Activated T-cell treated with anti-CD3 and anti-CD28 coated beads, Interleukin-2, amount 50 U/mL, for 72 hours (primary cell): ENCODE data around the gene ARMC3. TPM values are rescaled to one million over a fixed set of nuclear protein-coding genes. Genes with fewer than 3 reads are reported as not detected.

Experiments
- ATAC-seq, 2 donors: fragments of 150-1000 bp; cut with Tn5 transposase; replicated peaks in 1 of 2; 2 replicates each; pipeline ENCODE4 v1.10.0; 2021; ENCODE audit warnings: moderate library complexity in 2 of 2, mild to moderate bottlenecking in 1 of 2
- DNase-seq, 2 donors: peaks; one replicate each; pipeline ENCODE4 v3.0.0; 2021 to 2022; ENCODE audit warnings: mixed read lengths in 1 of 2
- H3K27ac Mint-ChIP-seq: one replicate; pipeline ENCODE4 v1.8.0; 2022; ENCODE audit warnings: mild to moderate bottlenecking, moderate library complexity, mixed read lengths
- H3K27me3 Mint-ChIP-seq: one replicate; pipeline ENCODE4 v1.8.0; 2022; ENCODE audit warnings: low read depth, mixed read lengths
- H3K36me3 Mint-ChIP-seq, 2 donors: one replicate each; pipeline ENCODE4 v1.8.0; 2022; ENCODE audit warnings: mixed read lengths in 2 of 2, mild to moderate bottlenecking in 1 of 2; ENCODE audit not compliant: insufficient read depth in 2 of 2
- H3K4me1 Mint-ChIP-seq: one replicate; pipeline ENCODE4 v1.8.0; 2022; ENCODE audit warnings: low read depth, mixed read lengths
- H3K4me3 Mint-ChIP-seq, 2 donors: one replicate each; pipeline ENCODE4 v1.8.0; 2022; ENCODE audit warnings: mild to moderate bottlenecking in 2 of 2, mixed read lengths in 2 of 2, moderate library complexity in 2 of 2
- H3K9me3 Mint-ChIP-seq, 2 donors: one replicate each; pipeline ENCODE4 v1.8.0; 2022; ENCODE audit warnings: mixed read lengths in 2 of 2
- total RNA-seq, 2 donors: library from RNA; stranded (reverse); gene quantifications; one replicate each; pipeline ENCODE4 v1.2.3, GENCODE V29; 2022

ARMC3 gene
- total RNA-seq, 2 donors from 2014 or later, result not detected

- H3K27me3 Mint-ChIP-seq, result peaks cover 67% of the 10 kb centered on the region
- no peak overlapping the region for H3K4me3 Mint-ChIP-seq
- no peak overlapping the region for H3K27ac Mint-ChIP-seq
- no peaks in the 10 kb centered on the region for H3K4me1 Mint-ChIP-seq
- ATAC-seq (no peak), DNase-seq (no peak)
- peaks cover 0 to 2% of the 10 kb centered on the region in 2 donors for H3K36me3 Mint-ChIP-seq
- peaks cover 0 to 2% of the 10 kb centered on the region in 2 donors for H3K9me3 Mint-ChIP-seq
Measured at GRCh38 chr10:23081221-23081750, 153.4 kb downstream of the ARMC3 start.

GRCh38 chr10:23081891-23082290 lies 154.0 kb downstream of the ARMC3 start:
- Mint-ChIP-seq H3K9me3 (peaks cover 0 to 2% of the 10 kb centered on the region in 2 donors), H3K4me3 (no peak overlapping the region), H3K36me3 (peaks cover 0 to 2% of the 10 kb centered on the region in 2 donors), H3K4me1 (no peaks in the 10 kb centered on the region), H3K27me3 (peaks cover 67% of the 10 kb centered on the region), H3K27ac (no peak overlapping the region)
- DNase-seq, result no peak
- no peak for ATAC-seq

Other genes with a start within 250 kb of the ARMC3 start
- 100 to 1,000 TPM; 104 to 138 TPM for gene PIP4K2A, start 213.5 kb upstream of the ARMC3 start, total RNA-seq
- 10 to 100 TPM; 15.0 TPM for gene MSRB2, start 167.5 kb downstream of the ARMC3 start, total RNA-seq